NB4 (cell line): ENCODE measurements around the gene MAPK1.
A peak's percentile ranks its signal among the peaks of the same experiment; 100 is the strongest.
"Not testable (repeated sequence)": the region's sequence is repeated elsewhere in the genome, so short reads cannot be mapped to it uniquely, and the experiment has no call there.

Experiments used
- DNase-seq: peaks from one replicate; pipeline ENCODE4 v3.0.0; 2010; ENCODE audit warnings: low read depth
- H3K4me3 ChIP-seq: one replicate; pipeline ENCODE4 v1.5.1; 2011; ENCODE audit warnings: mild to moderate bottlenecking, low read depth, low read length, moderate library complexity
- MYC ChIP-seq: IDR thresholded peaks from 2 replicates; pipeline ENCODE4 v1.6.1; 2011; ENCODE audit warnings: low read depth, low read length
- POLR2A ChIP-seq: IDR thresholded peaks from 2 replicates; pipeline ENCODE4 v1.6.1; 2011; ENCODE audit warnings: mild to moderate bottlenecking; ENCODE audit not compliant: insufficient read length; ENCODE audit errors: extremely low read depth
- TF ChIP-seq, protein P1 (sequence below): IDR thresholded peaks from 2 replicates; pipeline ENCODE4 v1.6.1; 2011; ENCODE audit warnings: low read depth, low read length
- TF ChIP-seq, protein P2 (sequence below): IDR thresholded peaks from one replicate; pipeline ENCODE4 v1.5.1; 2012; ENCODE audit warnings: low read depth, low read length

The MAPK1 gene

GRCh38 chr22:21735200-21736083 is 132.0 kb downstream of the MAPK1 start, which contains the start of gene YPEL1:
Gene YPEL1, minus strand, starts transcription at chr22:21735794. Its CDS starts 25,050 bp downstream, at chr22:21710744.
- peak; percentile 89 for DNase-seq
- peak within 1 kb of the TSS; percentile 63 for H3K4me3 ChIP-seq
- TF ChIP-seq, protein P1, sequence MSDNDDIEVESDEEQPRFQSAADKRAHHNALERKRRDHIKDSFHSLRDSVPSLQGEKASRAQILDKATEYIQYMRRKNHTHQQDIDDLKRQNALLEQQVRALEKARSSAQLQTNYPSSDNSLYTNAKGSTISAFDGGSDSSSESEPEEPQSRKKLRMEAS, result peak; percentile 57; the same call in 1 of the 2 replicates
- TF ChIP-seq MYC (peak; percentile 31), POLR2A (peak; percentile 62)
- TF ChIP-seq, protein P2, sequence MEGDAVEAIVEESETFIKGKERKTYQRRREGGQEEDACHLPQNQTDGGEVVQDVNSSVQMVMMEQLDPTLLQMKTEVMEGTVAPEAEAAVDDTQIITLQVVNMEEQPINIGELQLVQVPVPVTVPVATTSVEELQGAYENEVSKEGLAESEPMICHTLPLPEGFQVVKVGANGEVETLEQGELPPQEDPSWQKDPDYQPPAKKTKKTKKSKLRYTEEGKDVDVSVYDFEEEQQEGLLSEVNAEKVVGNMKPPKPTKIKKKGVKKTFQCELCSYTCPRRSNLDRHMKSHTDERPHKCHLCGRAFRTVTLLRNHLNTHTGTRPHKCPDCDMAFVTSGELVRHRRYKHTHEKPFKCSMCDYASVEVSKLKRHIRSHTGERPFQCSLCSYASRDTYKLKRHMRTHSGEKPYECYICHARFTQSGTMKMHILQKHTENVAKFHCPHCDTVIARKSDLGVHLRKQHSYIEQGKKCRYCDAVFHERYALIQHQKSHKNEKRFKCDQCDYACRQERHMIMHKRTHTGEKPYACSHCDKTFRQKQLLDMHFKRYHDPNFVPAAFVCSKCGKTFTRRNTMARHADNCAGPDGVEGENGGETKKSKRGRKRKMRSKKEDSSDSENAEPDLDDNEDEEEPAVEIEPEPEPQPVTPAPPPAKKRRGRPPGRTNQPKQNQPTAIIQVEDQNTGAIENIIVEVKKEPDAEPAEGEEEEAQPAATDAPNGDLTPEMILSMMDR, result no peak

DNA sequence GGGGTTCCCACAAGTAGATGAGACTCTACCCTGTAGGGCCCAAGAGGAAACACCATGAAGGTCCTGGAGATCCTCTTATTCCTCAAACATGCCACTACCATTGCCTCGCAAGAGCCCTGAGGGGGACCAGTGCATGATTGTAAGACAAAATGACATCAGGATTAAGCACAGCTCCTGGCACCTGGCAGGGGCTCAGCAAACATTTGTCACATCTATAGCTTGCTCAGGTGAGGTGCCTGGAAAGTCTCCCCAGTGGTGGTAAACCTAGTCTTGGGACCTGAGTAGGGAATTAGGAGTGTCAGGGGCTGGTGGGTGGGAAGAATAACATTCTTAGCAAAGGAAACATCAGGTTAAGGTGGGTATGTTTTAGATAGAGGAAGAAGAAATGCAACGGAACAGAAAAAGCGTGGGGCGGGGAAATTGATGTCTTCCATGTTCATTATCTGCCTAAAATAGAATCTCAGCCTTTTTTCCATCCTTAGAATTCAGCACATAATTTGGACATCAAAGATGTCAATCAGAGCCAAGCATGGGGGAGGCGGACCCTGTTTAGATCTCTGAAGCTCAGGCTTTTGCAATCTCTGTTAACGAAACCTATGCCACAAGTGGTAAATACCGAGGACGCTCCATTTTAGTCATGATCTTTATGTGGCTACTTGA is 132.8 kb downstream of the MAPK1 start:
- TF ChIP-seq MYC, result no peak; the same call in 1 of the 2 replicates
- TF ChIP-seq, protein P1, result no peak
- no peak for TF ChIP-seq POLR2A
- DNase-seq, result peak; percentile 63
- peak overlapping the region; percentile 63 for H3K4me3 ChIP-seq

DNA sequence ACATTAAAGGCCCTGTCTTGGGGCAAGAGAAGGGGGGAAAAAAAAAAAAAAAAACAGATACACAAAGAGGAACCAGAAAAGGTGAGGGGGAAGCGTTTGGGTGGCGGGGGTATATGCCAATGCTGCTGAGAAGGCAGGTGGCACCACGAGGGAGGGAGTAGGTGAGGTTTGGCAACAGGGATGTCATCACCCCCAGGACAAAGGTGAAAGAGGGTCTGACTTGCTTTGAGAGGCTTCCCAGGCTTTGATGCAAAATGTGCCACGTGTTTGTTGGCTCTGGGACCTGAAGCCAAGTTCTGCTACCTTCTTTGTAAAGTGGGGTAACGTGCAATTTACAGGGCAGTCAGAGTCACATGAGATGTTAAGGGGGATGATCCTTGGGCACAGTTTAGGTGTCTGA is 135.9 kb downstream of the MAPK1 start:
- no peak overlapping the region for H3K4me3 ChIP-seq
- TF ChIP-seq, protein P1, result no peak
- TF ChIP-seq POLR2A (no peak), MYC (no peak)
- TF ChIP-seq, protein P2, result no peak

DNA sequence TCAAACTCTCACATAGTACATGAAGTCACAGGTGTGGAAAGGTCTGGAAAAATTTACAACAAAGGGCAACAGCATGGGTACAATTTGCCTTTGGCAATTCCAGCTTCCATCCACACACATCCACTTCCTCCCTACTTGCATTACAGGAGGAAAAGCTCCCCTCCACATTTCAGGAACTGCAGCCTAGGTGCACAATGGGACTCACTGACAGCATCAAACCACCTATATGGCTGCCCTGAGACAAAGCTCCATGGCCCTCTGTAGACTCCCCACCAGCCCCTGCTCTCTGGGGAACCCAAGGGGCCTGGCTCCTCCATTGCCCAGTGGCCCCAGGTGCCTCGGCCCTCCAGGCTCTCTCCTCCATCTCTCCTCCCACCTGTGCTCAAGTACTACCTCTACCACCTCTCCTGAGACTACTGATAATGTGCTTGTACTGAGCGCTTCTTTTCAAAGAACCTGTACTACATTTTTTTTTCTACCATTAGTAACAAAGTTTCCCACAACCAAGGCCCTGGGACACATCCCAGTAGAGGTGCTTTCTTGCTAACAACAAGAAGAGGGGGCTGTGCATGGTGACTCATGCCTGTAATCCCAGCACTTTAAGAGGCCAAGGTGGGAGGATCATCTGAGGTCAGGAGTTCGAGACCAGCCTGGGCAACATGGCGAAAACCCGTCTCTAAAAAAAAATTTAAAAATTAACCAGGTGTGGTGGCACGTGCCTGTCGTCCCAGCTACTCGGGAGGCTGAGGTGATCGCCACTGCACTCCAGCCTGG is 136.7 kb downstream of the MAPK1 start:
- TF ChIP-seq, protein P1, result no peak
- TF ChIP-seq POLR2A (no peak), MYC (no peak)
- TF ChIP-seq, protein P2, result no peak
- H3K4me3 ChIP-seq, result no peak overlapping the region
- no peak for DNase-seq

More for the DNA sequence above, 135.9 kb downstream of the MAPK1 start:
- no peak for DNase-seq

DNA sequence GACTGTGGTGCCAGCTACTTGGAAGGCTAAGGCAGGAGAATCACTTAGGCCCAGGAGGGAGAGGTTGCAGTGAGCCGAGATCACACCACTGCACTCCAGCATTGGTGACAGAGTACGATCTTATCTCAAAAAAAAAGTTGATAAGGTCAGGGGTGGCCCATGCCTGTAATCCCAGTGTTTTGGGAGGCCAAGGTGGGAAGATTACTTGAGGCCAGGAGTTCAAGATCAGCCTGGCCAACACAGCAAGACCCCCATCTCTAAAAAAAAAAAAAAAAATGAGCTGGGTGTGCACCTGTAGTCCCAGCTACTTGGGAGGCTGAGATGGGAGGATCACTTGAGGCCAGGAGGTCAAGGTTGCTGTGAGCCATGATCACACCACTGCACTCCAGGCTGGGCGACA is 138.3 kb downstream of the MAPK1 start:
- not testable (repeated sequence) for DNase-seq, H3K4me3 ChIP-seq

- no peak for TF ChIP-seq POLR2A
- no peak for TF ChIP-seq MYC
- TF ChIP-seq, protein P1, result no peak
- TF ChIP-seq, protein P2, result no peak
- no peak overlapping the region for H3K4me3 ChIP-seq
- no peak for DNase-seq
Observed at GRCh38 chr22:21728270-21728669, 139.2 kb downstream of the MAPK1 start.
